ENCODE data around the gene CCDC185.

DNA sequence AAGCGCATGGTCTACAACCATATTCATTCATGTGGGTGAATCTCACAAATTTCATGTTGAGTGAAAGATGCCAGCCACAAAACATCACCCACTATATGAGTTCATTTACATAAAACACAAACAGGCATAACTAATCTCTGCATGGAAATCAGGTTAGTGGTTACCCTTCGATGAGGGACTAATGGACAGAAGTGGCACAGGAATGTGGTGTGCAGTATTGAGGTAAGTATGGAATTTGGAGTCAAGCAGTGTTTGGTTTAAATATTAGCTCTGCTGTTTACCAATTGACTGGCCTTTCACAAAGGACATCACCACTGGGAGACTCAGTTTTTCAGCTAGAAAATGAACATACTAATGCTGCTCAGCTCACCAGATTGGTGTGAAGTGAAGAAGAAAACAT lies 24.2 kb downstream of the CCDC185 start:
- TF ChIP-seq POLR2A (IDR thresholded peaks at IDR 0.05), result no peak
- TF ChIP-seq, protein P1, sequence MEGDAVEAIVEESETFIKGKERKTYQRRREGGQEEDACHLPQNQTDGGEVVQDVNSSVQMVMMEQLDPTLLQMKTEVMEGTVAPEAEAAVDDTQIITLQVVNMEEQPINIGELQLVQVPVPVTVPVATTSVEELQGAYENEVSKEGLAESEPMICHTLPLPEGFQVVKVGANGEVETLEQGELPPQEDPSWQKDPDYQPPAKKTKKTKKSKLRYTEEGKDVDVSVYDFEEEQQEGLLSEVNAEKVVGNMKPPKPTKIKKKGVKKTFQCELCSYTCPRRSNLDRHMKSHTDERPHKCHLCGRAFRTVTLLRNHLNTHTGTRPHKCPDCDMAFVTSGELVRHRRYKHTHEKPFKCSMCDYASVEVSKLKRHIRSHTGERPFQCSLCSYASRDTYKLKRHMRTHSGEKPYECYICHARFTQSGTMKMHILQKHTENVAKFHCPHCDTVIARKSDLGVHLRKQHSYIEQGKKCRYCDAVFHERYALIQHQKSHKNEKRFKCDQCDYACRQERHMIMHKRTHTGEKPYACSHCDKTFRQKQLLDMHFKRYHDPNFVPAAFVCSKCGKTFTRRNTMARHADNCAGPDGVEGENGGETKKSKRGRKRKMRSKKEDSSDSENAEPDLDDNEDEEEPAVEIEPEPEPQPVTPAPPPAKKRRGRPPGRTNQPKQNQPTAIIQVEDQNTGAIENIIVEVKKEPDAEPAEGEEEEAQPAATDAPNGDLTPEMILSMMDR (IDR thresholded peaks at IDR 0.05), result no peak

Data from lower leg skin (tissue), 3 donors.